GM12891 (cell line): Measurements from ENCODE around the gene DMD.

Experiments
- POLR2A ChIP-seq: IDR thresholded peaks from 2 replicates; pipeline ENCODE4 v1.6.1; 2011; ENCODE audit warnings: low read depth, low read length, control low read depth
- POLR2AphosphoS5 ChIP-seq: IDR thresholded peaks from 2 replicates; pipeline ENCODE4 v1.6.1; 2011; ENCODE audit warnings: low read depth, low read length, control low read depth
- POU2F2 ChIP-seq: IDR thresholded peaks from 2 replicates; pipeline ENCODE4 v1.6.1; 2011; ENCODE audit warnings: low read depth, mild to moderate bottlenecking, control low read depth, low read length, moderate library complexity
- SPI1 ChIP-seq: IDR thresholded peaks from 2 replicates; pipeline ENCODE4 v1.6.1; 2011; ENCODE audit warnings: low read depth, low read length, control low read depth
- TAF1 ChIP-seq: IDR thresholded peaks from 2 replicates; pipeline ENCODE4 v1.6.1; 2011; ENCODE audit warnings: low read depth, low read length, control low read depth

GRCh38 chrX:31449965-31450364, 1761.4 kb downstream of the DMD start:
- no peak for TF ChIP-seq TAF1
- TF ChIP-seq POLR2AphosphoS5, result no peak
- TF ChIP-seq SPI1, result no peak
- TF ChIP-seq POLR2A, result no peak
- TF ChIP-seq POU2F2, result no peak
